Brain pericyte (primary cell): ENCODE data around the gene MTG2.

Source experiments
- DNase-seq: peaks from one replicate; pipeline ENCODE4 v3.0.0-alpha.2; 2012; ENCODE audit warnings: low read depth, low spot score

MTG2 gene

DNA sequence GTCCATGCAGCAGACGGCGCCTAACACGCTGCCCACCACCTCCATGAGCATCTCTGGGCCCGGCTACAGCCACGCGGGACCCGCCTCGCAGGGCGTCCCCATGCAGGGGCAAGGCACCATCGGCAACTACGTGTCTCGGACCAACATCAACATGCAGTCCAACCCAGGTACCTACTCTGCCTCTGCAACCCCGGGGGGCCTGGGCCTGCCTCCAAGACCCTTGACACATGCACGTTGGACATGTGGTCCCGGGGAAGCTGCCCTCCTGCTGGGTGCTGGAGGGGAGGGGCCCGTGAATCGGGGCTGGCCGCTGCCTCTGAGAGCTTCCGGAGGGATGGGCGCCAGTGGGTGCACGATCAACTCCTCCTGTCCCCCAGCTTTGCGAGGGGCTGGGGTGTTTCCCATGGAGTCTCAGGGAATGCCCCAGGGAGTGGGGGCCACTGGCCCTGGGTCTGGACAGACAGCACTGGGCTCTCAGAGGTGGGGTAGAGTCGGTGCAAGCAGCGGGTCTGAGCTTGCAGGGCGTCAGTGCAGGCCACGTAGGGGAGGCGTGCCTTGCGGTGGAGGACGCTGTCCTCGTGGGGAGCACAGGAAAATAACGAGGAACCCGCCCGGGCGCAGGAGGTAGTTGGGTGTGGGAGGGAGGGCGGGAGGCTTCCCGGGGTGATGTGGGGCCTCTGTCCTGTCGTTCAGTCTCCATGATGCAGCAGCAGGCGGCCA lies 19.9 kb upstream of the MTG2 start:
- no peak for DNase-seq

DNA sequence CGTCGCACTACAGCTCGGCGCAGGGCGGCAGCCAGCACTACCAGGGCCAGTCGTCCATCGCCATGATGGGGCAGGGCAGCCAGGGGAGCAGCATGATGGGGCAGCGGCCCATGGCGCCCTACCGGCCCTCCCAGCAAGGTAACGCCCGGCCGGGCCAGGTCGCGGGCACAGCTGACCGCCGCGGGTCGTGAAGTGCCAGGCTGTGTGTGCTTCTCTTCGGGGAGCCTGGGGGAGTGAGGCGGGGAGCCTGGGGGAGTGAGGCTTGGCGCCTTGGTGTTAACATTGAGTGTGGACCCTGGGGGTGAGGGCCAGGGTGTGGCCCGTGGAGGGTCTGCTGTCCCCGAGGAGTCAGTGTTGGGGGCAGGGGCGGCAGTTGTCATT lies 19.4 kb upstream of the MTG2 start:
- no peak for DNase-seq

GRCh38 chr20:62163986-62164762 lies 18.7 kb upstream of the MTG2 start:
- no peak for DNase-seq

- no peak for DNase-seq
Measured at GRCh38 chr20:62164879-62165761, 17.7 kb upstream of the MTG2 start.

DNA sequence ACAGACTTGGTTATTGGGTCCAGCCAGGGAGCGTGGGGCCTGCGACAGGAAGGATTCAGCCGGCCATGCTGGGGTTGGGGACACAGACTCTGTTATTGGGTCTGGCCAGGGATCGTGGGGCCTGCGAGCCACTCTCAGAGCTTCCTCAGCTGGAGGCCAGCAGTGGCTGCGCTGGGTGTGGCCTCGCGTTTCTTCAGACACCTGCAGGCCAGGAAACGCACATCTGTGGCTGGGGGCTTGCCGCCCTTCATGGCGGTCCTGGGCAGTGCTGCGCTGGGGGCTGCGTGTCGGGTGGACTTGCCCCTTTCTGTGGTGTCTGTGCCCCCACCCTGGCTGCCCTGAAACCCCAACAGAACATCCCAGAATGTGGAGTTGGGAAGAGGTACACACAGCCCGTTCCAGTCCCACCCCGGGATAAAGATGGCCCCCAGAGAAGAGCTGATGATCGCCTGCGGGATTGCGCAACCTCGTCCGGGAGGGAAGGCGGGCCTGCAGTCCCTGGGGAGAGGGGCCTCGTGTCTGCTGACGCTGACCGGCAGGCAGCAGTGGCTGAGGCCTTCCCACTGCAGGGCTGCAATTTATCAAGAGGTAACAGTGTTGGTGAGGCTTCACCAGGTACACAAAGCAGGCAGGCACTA lies 16.9 kb upstream of the MTG2 start:
- DNase-seq: no peak

GRCh38 chr20:62167474-62167873 lies 15.4 kb upstream of the MTG2 start:
- DNase-seq: no peak

DNA sequence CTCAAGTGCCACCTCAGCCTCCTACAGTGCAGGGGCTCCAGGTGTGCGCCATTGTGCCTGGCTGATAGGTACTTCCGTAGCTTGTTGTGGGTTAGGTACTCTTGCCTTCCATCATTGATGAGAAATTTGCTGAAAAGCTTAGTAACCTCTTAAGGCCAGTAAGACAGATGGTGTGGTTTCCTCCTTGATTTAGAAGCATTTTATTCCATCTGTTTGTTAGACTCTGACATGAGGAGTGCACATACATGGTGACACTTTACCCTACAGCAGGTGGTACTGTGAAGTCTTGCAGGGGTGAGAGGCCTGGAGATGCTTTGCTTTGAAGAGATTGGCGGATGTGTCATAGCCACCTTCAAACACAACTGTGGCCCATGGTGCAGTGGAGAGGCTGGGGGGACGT lies 14.8 kb upstream of the MTG2 start:
- no peak for DNase-seq

DNA sequence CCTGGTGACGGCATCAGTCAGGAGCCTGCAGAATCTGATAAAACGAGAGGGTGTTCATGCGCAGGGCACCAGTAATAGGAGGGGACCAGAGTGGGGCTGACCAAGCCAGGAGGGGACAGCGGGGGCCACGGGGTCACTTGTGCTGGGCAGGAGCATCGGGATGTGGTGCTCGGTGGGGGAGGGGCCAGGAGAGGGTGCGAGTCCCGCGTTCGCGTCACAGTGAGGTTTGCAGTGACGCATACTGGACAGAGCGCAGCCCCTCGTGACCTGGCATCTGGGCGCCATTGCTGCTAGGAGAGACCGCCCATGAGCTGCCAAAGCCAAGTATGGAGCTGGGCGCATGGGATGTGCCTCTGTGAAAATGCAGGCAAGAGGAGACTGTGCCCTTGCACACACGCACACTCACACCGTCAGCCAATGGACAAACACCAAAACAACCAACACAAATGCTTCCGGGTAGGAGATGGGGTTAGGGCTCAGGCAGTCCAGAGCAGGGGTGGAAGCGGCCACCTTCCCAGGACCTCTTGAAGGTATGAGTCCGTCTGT lies 13.9 kb upstream of the MTG2 start:
- no peak for DNase-seq

DNA sequence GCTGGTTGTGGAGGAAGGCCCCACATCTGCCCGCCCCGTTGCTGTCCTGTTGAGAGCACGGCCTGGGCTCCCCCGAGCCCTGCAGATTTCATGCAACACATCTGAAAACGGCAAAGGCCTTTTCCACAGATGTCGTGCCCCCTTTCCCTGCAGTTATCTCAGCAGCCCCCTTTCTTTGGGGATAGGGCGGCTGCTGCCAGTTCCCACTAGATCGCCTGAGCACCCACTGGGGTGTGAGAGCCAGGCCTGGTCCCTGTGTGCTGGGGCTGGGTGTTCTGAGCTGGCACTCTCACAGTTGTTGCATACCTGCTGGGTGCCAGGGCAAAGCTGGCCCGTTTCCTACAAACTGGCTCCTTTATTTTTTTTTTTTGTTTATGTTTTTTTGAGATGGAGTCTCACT lies 12.3 kb upstream of the MTG2 start:
- no peak for DNase-seq

- no peak for DNase-seq
Measured at GRCh38 chr20:62171245-62171644, 11.6 kb upstream of the MTG2 start.

DNA sequence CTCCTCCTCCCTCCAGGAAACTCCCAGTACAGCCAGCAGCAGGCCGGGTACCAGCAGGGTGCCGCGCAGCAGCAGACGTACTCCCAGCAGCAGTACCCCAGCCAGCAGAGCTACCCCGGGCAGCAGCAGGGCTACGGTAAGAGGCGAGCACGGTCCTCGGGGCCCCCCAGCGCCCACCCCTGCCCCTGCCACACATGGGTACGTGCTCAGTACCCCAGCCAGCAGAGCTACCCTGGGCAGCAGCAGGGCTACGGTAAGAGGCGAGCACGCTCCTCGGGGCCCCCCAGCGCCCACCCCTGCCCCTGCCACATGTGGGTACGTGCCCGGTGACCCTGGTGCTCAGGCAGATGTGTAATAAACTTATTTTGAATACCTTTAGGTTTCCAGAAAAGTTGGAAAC lies 10.2 kb upstream of the MTG2 start:
- DNase-seq: no peak

- no peak for DNase-seq
Measured at GRCh38 chr20:62174021-62174804, 8.6 kb upstream of the MTG2 start.

DNA sequence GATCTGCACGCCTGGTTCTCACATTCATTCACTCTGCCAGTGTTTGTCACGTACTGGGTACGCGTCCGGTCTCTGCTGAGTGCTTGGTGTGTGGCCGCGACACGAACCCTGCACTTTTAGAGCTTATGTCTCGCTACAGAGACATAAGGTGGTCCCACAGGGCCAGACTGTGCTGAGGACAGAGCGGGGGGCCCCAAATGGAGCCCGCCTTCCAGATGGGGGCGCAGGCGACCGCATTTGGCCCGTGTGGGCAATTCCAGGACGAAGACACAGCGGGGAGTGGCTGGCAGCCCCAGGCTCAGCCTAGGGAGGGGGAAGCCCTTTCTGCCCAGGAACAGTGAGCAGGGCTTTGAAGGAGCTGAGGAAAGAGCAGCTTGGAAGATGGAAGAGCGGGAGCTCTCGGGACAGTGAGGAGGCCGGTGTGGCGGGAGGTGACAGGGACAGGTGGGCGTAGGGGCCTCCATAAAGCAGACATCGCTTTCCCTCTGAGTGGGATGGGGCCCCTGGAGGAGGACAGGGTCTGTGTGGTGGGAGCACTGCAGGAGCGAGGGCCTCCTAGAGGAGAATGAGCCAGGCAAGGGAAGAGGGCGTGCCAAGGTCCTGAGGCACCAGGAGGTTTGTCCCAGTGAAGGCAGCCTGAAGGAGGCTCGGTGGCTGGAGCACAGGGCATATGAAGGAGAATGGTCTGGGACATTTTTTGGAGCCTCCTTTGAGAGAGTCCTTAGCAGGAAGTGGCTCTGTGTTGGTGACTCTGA lies 7.8 kb upstream of the MTG2 start:
- DNase-seq: no peak

DNA sequence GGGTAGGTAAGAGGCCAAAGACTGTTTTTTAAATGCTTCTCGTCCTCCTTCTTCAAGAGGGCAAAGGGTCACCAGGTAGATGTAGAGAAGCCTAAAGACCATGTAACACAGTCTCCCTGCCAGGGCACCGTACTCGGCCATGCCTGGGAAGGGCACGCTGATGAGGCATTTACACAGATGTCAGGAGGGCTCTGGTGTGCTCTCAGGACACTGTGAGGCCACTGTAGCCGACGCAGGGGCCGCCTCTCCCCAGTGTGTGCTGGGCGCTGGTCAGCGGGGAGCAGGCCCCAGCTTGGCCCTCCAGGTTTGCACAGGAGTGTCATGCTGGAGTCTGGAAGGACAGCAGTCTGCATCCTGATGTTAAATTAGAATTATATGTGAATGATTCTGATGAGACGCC lies 7.1 kb upstream of the MTG2 start:
- no peak for DNase-seq

DNA sequence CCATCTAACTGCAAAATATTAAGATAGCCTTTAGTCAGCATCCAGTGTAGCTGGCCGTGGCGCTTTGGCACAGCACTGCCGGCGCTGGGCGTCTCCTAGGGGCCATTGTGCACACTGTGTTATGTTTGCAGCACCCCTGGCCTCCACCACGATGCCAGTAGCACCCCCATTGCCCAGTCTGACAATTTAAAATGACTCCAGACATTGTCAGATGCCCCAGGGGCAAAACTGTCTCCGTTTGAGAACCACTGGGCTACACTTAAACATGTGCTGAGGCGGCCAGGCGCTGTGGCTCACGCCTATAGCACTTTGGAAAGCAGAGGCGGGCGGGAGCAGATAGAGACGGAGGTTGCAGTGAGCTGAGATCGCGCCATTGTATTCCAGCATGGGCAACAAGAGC lies 6.0 kb upstream of the MTG2 start:
- no peak for DNase-seq

GRCh38 chr20:62177307-62177706 lies 5.5 kb upstream of the MTG2 start:
- no peak for DNase-seq

- DNase-seq: no peak
Measured at GRCh38 chr20:62178316-62179161, 4.3 kb upstream of the MTG2 start.

DNA sequence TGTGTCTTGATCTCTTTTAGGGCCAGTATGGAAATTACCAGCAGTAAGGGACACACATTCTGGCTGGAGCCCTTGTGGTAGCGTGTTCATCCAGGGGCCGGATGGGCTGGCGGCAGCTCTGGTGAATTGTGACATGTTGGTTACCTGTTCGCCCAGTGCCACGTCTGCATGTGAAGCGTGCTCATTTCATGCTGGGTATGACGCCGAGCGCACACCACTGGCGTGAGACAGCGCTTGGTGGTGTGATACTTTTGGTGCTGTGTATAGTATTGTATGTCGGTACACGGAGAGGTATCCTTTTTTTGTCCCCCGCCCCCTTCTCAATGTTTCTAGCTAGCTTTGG lies 3.7 kb upstream of the MTG2 start:
- DNase-seq: no peak

- DNase-seq: no peak
Measured at GRCh38 chr20:62181808-62182207, 1.0 kb upstream of the MTG2 start.
